Renal pelvis (tissue), 4 donors: ENCODE results near the gene KMT2A. TPM values are rescaled to one million over a fixed set of nuclear protein-coding genes. Genes with fewer than 3 reads are reported as not detected.
"Not testable (repeated sequence)": the region's sequence is repeated elsewhere in the genome, so short reads cannot be mapped to it uniquely, and the experiment has no call there.

Source experiments
- DNase-seq: peaks from one replicate; pipeline ENCODE4 v3.0.0-alpha.2; 2013
- polyA plus RNA-seq, 3 donors: library from polyadenylated mRNA; unstranded; fragments of 120-200 nt; gene quantifications; one replicate each; pipeline ENCODE4 v1.2.1, GENCODE V29; 2013; ENCODE audit not compliant: insufficient read length in 3 of 3

KMT2A gene
- polyA plus RNA-seq, 3 donors: 41.5 to 54.5 (median 52.9) TPM

DNA sequence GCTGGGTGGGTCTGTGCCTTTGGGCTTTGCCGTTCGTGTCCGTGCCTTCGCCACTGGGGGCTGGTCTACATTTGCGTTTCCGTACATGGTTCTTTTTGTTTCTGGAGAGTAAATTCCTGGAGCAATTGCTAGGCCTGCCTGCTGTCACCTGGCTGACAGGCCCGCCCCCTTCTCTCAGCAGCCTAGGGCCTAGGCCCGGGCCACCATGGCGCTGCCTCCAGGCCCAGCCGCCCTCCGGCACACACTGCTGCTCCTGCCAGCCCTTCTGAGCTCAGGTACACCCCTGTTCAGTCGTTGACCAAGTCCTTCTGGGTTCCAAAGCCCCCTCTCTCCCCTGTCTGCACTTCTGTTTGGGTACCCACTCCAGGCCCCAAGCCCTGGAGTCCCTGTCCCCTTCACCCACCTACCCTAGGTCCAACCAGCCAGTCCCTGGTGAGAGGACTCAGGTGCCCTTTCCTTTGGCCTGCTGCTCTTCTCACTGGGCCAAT, 95.3 kb downstream of the KMT2A start:
- DNase-seq: no peak

DNA sequence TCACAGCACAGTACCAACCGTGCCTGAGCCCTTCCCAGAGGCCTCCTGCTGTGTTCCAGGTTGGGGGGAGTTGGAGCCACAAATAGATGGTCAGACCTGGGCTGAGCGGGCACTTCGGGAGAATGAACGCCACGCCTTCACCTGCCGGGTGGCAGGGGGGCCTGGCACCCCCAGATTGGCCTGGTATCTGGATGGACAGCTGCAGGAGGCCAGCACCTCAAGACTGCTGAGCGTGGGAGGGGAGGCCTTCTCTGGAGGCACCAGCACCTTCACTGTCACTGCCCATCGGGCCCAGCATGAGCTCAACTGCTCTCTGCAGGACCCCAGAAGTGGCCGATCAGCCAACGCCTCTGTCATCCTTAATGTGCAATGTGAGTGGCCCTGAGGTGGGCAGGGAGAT, 95.8 kb downstream of the KMT2A start:
- DNase-seq: no peak

DNA sequence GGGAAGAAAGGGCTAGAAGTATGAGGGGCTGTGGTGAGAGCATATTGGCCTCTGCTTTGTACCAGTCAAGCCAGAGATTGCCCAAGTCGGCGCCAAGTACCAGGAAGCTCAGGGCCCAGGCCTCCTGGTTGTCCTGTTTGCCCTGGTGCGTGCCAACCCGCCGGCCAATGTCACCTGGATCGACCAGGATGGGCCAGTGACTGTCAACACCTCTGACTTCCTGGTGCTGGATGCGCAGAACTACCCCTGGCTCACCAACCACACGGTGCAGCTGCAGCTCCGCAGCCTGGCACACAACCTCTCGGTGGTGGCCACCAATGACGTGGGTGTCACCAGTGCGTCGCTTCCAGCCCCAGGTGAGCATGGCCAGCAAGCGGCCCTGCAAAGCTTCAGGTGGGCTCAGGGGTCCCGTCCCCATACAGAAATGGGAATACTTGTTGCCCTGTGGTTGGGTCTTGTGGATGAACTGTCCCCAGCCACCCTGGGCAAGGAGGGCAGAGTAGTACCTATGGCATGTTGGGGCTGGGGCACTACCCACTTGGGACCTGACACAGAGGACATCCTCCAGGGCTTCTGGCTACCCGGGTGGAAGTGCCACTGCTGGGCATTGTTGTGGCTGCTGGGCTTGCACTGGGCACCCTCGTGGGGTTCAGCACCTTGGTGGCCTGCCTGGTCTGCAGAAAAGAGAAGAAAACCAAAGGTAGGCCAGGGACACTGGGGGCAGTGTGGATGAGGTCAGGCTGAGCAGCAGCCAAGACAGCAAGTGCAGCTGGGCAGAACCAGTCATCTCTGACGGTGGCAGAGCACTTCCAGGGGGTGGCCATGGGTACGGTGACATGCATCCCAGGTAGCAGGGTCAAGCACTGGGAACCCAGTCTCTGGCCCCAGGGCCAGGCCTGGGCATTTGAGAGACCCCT, 96.8 kb downstream of the KMT2A start:
- DNase-seq: no peak

DNA sequence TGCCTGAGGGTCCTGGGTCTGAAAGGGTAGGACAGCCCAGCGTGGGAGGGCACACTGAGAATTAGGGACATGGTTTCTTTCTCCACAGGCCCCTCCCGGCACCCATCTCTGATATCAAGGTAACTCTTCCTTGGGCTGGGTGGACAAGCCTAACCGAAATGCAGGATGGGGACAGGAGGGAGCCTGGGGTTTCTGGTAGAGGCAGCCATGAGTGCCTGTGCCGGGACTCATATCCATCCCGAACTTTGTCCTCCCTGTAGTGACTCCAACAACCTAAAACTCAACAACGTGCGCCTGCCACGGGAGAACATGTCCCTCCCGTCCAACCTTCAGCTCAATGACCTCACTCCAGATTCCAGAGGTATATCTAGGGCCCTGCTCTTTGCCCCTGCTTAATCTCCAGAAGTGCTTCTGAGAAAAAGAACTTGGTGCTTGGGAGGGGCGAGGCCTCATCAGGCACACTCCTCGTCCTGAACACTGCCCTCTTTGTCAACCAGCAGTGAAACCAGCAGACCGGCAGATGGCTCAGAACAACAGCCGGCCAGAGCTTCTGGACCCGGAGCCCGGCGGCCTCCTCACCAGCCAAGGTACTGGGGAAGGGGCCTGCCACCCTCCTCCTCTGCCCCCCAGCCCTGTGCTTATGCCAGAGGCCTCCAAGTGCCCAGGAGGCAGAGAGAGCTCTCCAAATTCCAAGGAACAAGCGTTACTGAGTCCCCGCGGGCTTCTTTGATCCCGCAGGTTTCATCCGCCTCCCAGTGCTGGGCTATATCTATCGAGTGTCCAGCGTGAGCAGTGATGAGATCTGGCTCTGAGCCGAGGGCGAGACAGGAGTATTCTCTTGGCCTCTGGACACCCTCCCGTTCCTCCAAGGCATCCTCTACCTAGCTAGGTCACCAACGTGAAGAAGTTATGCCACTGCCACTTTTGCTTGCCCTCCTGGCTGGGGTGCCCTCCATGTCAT, 97.8 kb downstream of the KMT2A start:
- DNase-seq: no peak

DNA sequence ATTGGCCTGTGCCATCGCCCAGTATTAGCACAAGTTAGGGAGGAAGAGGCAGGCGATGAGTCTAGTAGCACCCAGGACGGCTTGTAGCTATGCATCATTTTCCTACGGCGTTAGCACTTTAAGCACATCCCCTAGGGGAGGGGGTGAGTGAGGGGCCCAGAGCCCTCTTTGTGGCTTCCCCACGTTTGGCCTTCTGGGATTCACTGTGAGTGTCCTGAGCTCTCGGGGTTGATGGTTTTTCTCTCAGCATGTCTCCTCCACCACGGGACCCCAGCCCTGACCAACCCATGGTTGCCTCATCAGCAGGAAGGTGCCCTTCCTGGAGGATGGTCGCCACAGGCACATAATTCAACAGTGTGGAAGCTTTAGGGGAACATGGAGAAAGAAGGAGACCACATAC, 99.0 kb downstream of the KMT2A start:
- no peak for DNase-seq

DNA sequence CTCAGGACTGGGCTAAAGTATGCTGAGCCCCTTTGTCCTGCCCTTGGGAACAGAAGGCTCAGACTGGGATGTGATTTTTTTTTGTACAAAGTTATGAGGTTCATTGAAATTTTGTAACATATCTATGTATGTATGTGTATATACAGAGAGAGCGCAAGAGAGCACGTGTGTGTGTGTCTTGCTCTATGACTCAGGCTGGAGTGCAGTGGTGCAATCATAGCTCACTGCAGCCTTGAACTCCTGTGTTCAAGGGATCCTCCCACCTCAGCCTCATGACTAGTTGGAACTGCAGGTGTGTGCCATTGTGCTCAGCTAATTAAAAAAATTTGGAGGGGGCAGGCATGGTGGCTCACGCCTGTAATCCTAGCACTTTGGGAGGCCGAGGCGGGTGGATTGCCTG, 100.4 kb downstream of the KMT2A start:
- no peak for DNase-seq

DNA sequence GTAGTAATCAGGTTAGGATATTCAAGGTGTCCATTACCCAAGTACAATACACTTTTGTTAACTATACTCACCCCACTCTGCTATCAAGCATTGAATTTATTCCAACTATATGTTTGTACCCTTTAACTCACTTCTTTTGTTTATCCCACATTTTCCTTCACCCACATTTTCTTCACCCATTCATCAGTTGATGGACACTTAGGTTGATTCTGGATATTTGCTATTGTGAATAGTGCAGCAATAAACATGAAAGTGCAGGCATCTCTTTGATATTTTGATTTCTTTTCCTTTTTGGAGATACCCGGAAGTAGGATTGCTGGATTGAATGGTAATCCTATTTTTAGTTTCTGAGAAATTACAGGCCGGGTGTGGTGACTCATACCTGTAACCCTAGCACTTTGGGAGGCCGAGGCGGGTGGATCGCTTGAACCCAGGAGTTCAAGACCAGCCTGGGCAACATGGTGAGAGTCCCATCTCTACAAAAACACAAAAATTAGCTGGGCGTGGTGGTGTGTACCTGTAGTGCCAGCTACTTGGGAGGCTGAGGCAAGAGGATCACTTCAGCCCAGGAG, 101.2 kb downstream of the KMT2A start:
- DNase-seq: no peak

DNA sequence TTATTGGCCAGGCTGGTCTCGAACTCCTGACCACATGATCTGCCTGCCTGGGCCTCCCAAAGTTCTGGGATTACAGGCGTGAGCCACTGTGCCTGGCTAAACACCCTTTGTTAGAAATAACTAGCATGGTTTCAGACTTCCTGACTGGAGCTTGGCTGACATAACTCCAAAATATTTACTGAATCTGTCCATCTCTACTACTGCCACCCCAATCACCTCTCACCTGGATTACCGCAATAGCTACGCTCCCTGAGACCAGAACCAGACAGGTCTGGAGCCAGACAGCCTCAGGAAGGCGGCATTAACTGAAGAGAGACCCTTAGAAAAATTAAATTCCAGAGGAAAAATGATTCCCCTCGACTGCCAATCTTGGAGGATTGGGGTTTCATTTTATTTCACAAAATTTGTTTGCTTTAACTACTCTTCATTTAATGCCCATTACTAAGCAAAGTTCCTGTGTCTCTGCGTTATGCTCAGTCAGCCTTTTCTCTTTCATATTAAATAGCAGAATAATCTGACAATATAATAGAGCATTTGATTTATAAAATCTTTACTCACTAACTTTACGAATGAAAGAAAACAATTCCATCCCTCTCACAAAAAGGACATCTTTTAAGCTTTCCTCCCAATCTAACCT, 107.8 kb downstream of the KMT2A start:
- no peak for DNase-seq

DNA sequence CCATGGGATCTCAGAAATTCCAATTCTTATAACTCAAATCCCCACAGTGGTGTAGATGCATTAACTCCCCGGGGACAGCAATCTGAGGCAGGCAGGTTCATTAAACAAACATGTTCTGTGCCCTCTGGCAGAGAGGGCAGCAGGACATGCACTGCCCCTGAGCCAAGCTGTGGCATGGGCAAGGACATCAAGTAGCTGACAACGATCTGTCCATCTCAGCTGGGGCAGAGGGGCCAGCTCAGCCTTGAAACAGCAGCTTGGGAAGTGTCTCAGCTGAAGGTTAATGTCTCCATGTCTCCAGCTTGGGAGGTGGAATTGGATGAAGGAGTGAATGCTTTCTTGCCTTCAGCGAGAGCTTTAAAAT, 108.3 kb downstream of the KMT2A start:
- no peak for DNase-seq

DNA sequence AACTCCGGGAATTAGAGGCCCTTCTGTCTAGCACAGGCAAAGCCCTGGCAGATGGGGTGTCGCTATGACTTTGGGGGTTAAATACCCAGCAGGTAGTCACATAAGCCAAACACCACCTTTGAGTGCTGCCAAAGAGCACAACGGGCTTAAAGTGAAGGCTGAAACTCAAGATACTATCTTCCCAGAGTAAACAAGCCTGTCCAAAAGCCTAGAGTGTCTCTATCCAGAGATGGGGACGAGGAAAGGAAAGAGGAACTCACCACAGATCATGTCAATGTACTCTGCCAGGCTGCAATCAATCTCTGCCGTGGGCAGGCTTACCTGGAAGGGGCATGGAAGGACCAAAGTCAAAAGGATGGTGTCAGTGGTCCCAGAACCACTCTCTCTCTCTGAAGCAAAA, 109.2 kb downstream of the KMT2A start:
- DNase-seq: no peak

DNA sequence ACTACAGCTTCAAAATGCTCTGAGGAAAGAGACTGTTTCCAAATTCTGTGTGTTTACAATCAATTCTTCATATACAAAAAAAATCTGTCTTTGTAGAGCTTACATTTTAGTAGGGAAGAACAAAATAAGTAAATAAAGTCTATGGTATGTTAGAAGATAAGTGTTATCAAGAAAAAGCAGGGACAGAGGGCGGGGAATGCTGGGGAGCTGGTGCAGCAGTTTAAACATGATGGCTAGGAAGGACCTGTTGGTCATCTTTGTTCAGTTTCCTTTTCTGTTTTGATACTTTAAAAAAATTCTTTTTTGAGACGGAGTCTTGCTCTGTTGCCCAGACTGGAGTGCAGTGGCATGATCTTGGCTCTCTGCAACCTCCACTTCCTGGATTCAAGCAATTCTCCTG, 110.8 kb downstream of the KMT2A start:
- DNase-seq: no peak

DNA sequence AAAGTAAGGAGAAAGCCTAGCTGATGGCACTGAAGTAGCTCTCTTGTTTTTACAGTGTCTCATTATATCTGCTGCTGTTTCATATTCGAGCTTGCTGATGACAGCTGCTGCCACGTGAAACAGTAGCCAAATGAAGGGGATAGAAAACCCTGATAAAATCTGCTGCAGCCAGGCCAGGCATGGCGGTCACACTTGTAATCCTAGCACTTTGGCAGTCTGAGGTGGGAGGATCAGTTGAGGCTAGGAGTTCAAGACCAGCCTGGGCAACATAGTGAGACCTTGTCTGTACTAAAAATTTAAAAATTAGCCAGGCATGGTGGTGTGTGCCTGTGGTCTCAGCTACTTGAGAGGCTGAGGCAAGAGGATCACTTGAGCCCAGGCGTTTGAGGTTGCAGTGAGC, 116.0 kb downstream of the KMT2A start:
- no peak for DNase-seq

DNA sequence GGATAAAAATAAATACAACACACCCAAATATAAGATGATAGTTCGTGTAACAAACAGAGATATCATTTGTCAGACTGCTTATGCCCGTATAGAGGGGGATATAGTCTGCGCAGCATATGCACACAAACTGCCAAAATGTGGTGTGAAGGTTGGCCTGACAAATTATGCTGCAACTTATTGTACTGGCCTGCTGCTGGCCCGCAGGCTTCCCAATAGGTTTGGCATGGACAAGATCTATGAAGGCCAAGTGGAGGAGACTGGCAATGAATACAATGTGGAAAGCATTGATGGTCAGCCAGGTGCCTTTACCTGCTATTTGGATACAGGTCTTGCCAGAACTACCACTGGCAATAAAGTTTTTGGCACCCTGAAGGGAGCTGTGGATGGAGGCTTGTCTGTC, 124.5 kb downstream of the KMT2A start:
- DNase-seq: no peak

DNA sequence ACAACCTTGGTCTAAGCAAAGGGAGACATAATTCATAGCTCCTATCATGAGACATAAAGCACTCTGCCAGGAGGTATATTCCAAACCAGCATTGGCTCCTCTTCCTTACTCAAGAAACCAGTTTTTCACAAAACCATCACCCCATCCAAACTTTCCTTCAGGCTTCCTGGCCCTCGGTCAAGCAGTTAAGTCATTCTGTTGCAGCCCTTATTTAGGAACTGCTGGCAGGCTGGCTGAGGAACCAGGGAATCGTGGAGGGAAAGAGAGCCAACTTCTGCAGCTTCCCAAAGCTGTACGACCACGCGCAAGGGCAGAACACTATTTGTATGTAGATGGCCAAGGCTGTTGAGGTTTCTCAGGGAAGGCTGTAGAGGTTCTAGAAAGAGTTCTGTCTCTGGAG, 128.8 kb downstream of the KMT2A start:
- no peak for DNase-seq

DNA sequence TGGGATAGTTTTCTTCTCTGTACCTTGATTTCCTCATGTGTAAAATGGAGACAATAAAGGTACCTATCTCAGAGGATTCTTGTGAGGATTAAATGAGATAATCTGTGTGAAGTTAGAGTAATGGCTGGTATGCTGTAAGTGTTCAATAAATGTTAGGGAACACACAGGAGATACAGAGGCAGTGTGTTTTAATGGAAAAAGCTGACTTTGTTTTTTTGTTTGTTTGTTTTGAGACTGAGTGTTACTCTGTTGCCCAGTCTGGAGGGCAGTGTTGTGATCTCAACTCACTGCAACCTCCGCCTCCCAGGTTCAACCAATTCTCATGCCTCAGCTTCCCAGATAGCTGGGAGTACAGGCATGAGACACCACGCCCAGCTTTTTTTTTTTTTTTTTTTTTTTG, 133.4 kb downstream of the KMT2A start:
- no peak for DNase-seq

DNA sequence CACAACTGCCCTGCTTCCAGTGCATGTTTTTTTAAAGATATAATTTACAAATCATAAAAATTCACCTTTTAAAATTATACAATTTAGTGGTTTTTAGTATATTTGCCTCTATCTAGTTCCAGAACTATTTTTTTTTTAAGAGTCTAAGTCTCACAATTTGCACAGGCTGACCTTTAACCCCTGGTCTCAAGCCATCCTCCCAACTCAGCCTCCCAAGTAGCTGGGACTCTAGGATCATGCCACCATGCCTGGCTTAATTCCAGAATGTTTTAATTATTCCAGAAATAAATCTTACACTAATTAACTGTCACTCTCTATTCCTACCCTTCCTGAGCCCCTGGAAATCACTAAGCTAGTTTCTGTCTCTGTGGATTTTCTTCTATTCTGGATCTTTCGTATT, 134.5 kb downstream of the KMT2A start:
- no peak for DNase-seq

DNA sequence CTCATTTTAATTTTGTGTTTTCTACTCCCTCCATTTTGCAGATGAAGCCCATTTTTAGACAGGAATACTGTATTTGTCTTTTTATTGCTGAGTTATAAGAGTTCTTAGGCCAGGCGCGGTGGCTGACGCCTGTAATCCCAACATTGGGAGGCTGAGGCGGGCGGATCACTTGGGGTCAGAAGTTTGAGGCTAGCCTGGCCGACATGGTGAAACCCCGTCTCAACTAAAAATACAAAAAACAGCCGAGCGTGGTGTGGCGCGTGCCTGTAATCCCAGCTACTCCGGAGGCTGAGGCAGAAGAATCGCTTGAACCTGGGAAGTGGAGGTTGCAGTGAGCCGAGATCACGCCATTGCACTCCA, 135.4 kb downstream of the KMT2A start:
- not testable (repeated sequence) for DNase-seq

DNA sequence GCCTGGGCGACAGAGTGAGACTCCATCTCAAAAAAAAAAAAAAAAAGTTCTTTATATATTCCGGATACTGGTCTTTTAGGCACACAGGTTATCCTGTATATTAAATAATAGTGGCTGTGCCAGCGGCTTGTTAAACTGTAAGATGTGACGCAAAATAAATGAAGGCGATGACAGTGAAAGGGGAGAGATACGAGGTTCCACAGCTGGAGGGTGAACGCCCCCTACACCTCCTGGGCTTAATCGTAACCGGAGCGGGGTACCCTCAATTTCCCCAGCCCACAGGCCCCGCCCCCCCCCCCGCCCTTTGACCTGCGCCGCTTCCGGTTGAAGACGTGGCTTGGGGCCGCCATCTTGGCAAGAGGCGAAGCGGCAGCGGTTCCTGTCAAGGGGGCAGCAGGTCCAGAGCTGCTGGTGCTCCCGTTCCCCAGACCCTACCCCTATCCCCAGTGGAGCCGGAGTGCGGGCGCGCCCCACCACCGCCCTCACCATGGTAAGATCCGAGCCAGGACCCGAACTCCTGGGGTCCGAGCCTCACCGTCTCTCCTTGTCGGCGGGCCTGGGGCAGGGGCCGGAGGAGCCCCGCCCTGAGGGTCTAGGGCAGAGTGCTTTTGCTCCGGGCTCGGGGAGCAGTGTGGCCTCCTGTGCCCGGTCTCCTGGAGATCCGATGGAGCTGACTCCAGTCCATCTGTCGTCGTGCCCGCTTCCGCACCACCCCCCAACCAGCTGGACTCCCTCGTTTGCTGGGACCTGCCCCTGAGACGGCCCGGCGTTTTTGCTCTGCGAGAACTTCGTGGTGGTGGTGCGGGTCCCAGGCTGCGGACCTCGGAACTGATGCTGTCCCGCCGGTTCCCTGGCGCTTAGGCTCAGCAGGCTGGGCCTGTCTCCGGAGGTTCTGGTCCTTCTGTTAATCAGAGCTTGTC, 136.0 kb downstream of the KMT2A start, which contains the start of gene ARCN1:
Gene ARCN1 (plus strand): TSS at position 349 of the 920 bp plus-strand sequence. CDS start 139 bp downstream, at position 488.
- peak; percentile 82 for DNase-seq

DNA sequence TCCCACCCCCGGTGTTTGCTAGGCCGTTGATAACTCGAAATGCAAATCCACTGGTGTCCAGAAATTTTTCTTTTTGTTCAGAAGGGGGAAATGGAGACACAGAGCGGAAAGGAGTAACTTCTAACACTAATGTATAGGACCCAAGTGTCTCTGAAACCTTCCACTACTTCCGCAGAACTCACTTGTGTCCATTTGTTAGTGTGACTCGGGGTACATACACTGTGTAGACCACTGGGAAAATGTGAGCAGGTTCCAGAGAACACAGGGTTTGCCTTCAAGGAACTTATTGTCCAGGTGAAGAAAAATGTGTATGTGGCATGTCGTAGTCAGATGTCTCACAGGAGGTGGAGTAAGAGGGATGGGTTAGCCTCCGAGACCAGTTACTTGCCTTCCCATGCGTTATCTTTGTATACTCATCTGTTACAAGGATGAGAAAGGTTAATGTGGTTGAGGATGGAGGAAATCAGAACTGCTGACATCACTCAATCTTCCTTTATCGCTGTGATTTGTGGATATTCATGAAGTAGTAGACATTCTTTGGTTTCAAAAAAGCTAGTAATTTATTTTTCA, 136.8 kb downstream of the KMT2A start:
- no peak for DNase-seq

DNA sequence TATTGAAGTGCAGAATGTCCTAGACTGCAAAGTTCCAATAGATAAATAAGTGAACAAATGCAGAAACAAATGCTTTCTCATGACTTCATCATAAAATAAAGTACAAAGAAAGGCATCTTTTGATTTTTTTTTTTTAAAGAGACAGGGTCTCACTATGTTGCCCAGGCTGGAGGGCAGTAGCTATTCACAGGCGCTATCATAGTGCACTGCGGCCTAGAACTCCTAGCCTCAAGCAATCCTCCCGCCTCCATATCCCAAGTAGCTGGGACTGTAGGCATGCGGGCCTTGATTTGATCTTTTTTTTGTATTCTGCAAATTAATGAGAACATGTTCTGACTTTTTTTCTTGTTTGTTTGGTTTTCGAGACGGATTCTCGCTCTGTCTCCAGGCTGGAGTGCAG, 138.3 kb downstream of the KMT2A start:
- DNase-seq: no peak
